Inferior parietal cortex (tissue), 1 donor: ENCODE data around the gene KCNQ1.

Source experiments
- DNase-seq: peaks from one replicate; pipeline ENCODE4 v3.0.0-alpha.2; 2016; ENCODE audit errors: extremely low spot score

KCNQ1 gene

DNA sequence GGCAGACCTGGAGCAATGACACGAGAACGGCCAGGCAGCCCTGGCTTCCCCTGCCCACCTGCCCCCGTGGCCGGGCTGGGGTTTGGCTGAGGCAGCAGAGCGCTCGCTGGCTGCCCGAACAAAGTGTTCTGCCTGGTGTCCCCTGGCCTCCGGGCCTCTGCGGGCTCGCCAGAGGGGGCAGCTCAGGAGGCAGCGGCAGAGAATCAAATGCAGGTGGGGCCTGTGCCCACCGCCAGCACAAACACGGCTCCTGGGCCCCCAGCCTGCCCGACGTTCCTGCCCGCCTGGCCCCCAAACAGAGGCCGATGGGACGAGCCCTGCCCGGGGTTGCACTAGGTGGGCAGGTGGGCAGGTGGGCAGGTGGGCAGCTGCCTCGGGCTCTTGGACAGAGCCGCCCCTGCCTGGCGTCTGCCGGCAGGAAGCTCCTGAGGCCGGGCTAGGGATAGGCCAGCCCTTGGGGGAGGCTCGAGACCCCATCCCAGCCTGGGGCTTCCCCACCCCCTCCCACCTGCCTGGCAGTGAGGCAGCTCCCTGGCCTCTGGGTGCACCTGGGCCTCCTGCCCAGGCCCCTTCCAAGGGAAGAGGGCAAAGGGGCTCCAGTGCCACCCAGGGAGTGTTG is 394.0 kb downstream of the KCNQ1 start:
- no peak for DNase-seq

- DNase-seq: no peak
These were observed 394.7 kb downstream of the KCNQ1 start for GRCh38 chr11:2839395-2839943.

GRCh38 chr11:2841411-2842190 is 396.8 kb downstream of the KCNQ1 start:
- no peak for DNase-seq

GRCh38 chr11:2842876-2843275 is 398.1 kb downstream of the KCNQ1 start:
- DNase-seq: no peak

DNA sequence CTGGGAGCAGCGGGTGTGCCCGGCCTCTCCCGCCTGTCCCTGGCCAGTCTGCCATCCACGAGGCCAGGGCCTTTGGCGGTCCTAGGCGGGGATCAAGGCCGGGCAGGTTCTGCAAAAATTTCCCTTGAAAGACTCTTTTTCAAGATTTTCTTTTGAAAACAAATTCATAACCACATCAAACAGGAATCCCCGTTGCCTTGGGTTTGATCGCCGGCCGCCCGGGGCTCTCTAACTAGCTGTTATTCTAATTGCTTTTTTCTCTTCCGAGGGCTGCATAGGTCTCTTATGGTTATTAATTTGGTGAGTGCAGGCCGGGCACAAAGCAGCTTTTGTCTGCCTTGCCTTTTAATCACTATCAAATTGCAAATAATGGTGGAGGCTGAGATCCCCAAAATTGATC is 398.7 kb downstream of the KCNQ1 start:
- no peak for DNase-seq

- DNase-seq: no peak
These were observed 399.5 kb downstream of the KCNQ1 start for GRCh38 chr11:2844116-2844842.

- no peak for DNase-seq
These were observed 400.2 kb downstream of the KCNQ1 start for GRCh38 chr11:2844996-2845395.

GRCh38 chr11:2846056-2846455 is 401.2 kb downstream of the KCNQ1 start:
- no peak for DNase-seq

DNA sequence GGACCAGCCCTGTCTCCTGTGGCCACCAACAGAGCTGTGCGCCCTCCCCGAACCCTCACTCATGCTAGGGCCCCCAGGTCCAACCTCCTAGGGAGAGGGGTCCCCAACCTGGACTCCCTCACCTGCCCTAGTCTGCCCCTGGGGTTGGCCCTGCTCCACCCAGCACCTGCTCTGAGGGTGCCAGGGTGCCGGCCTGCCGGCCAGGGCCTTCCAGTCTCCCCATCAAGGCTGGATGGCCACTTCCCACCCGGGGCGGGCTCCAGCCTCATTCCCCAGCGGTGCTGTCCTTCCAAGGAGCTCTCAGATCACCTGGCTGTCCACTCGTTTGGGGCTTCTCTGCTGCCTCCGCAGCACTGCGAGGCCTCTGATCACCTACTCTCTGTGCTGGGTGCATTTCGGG is 401.7 kb downstream of the KCNQ1 start:
- DNase-seq: no peak

- DNase-seq: no peak
These were observed 402.8 kb downstream of the KCNQ1 start for GRCh38 chr11:2847561-2847960.

GRCh38 chr11:2848497-2848896 is 403.7 kb downstream of the KCNQ1 start:
- no peak for DNase-seq

GRCh38 chr11:2849994-2850770 is 405.4 kb downstream of the KCNQ1 start:
- no peak for DNase-seq

- DNase-seq: no peak
These were observed 408.6 kb downstream of the KCNQ1 start for GRCh38 chr11:2853401-2853800.

GRCh38 chr11:2853997-2854560 is 409.3 kb downstream of the KCNQ1 start:
- DNase-seq: no peak

DNA sequence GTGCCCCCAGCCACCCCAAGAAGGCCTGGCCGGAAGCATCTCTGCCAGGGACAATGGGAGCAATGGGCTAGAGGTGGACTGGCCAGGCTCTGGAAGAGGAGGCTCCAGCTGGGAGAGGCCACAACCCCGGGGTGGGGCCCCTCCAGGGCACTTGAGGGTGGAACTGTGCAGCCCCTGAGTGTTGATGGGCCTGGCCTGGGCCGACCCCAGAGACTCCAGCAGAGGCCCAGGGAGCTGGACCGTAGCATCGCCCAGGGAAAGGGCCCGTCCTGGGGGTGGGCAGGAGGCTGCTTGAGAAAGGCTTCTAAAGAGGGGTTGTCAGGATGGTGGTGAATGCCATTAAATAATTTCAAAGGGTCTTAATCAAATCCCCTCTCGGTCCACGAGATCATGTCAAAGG is 410.4 kb downstream of the KCNQ1 start:
- no peak for DNase-seq

DNA sequence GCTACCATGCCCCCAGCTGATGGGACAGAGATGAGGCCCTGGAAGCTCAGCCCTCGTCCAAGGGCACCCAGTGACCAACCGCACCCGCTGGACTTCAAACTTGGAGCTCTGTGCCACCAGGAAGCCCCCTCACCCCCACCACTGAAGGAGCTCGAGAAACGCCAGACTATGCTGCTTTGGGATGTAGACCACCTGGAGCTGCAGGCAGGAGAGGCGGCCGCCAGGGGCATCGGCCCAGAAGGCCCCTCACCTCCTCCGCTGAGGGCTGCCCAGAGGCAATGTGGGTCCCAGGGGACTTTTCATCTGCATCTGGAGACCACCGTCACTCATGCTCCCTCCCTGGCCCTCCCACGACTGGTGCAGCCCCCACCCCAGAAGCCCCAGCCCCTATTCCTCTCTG is 412.5 kb downstream of the KCNQ1 start:
- no peak for DNase-seq

DNA sequence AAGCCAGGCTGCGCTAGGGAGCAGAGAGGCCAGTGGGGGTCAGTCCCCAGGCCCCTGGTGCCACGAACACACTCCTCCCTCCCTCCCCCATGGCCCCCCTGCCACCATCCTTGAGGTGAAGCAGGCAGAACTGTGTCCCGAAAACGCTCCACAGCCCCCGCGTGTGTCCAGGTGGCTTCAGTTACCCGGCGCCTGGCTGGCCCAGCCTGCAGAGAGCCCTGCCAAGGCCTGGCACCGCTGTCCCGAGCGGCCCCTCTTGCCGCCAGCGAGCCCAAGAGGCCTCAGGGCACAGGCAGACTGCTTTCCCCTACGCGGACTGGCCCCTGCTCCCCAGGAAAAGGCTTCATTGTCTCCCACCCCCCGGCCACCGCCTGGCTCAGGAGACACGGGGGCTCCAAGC is 413.1 kb downstream of the KCNQ1 start:
- no peak for DNase-seq

DNA sequence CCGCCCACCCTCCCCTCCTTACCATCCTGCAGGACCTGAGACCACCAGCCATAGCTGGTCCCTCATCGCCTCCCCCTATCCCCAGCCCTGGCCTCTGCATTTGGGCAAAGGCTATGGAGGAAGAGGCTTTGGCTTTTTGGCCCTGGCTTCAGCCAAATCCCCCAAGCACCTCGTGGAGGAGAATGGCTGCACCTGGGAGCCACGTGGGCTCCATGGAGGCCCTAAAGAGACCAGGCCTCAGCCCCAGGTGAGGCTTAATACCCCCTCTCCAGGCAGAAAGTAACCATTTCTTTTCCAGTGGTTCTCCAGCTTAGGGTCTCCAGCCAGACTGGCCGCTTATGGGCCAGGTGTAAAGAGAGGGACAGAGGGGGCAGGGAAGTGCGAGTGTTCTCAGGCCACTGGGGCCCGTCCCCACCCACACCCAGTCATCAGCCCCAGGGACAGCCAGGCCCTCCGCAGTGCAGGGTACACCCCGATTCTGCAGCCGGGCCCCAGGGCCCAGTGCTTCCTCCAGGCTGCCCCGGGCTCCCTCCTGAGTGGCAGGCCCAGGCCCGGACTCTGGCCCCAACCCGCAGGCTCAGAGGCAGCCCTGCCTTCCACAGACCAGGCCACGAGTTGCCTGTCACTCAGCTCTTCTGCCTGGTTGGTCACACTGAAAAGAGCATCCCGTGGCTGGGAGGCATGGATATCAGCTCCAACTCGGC is 414.3 kb downstream of the KCNQ1 start:
- no peak for DNase-seq

GRCh38 chr11:2859699-2860037 is 414.9 kb downstream of the KCNQ1 start:
- DNase-seq: no peak

DNA sequence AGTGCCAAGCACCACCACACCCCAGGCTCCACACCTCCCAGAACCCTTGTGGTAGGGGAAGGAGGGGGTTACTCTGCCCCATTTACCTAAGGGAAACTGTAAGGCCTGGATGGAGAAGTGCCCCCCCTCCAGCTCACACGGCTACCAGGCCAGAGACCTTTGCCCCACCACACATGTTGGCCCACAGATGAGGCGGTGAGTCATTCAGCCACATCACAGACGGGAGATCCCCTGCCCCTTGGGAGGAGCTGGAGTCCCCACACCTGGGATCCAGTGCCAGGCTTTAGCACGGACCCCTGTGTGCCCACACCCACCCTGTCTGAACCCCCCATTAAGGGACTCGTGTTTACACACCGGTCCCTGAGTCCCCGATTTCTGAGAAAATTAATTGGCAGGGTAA is 415.8 kb downstream of the KCNQ1 start:
- no peak for DNase-seq
